SK-N-SH treated with all-trans-retinoic acid at 6 μM for 48 hours (cell line): ENCODE results near the gene GOLT1B.

Source experiments
- ATAC-seq: fragments of 200-7000 bp; cut with Tn5 transposase; 3 replicates; pipeline ENCODE4 v1.9.1; 2020; ENCODE audit warnings: mild to moderate bottlenecking, moderate library complexity
- ARNTL ChIP-seq: fragments of 450-650 bp; formaldehyde crosslinking; IDR thresholded peaks from 2 replicates; pipeline ENCODE4 v1.5.0; 2020; ENCODE audit warnings: low read depth, mild to moderate bottlenecking, moderate library complexity, borderline replicate concordance
- BACH2 ChIP-seq: fragments of 250-450 bp; sonication (Bioruptor Pico); IDR thresholded peaks from 2 replicates; pipeline ENCODE4 v1.9.0; 2021; ENCODE audit warnings: mild to moderate bottlenecking, borderline replicate concordance
- CSDC2 ChIP-seq: fragments of 250-450 bp; sonication (Bioruptor Pico); IDR thresholded peaks from 2 replicates; pipeline ENCODE4 v1.5.0; 2020; ENCODE audit warnings: mild to moderate bottlenecking, moderate library complexity
- ESRRG ChIP-seq: fragments of 250-450 bp; sonication (Bioruptor Pico); IDR thresholded peaks from 2 replicates; pipeline ENCODE4 v1.6.1; 2021; ENCODE audit warnings: mild to moderate bottlenecking
- GLIS3 ChIP-seq: fragments of 250-450 bp; sonication (Bioruptor Pico); IDR thresholded peaks from 2 replicates; pipeline ENCODE4 v1.5.0; 2020; ENCODE audit warnings: mild to moderate bottlenecking, moderate library complexity
- ISL1 ChIP-seq: fragments of 250-450 bp; sonication (Bioruptor Pico); IDR thresholded peaks from 2 replicates; pipeline ENCODE4 v2.1.2; 2022; ENCODE audit warnings: mild to moderate bottlenecking, moderate library complexity
- PPARA ChIP-seq: fragments of 250-450 bp; sonication (Bioruptor Pico); IDR thresholded peaks from 2 replicates; pipeline ENCODE4 v1.5.0; 2020; ENCODE audit warnings: mild to moderate bottlenecking, borderline replicate concordance
- RARB ChIP-seq: fragments of 250-450 bp; sonication (Bioruptor Pico); IDR thresholded peaks from 2 replicates; pipeline ENCODE4 v1.8.0; 2021; ENCODE audit warnings: mild to moderate bottlenecking, moderate library complexity
- TCF4 ChIP-seq: fragments of 250-450 bp; sonication (Bioruptor Pico); IDR thresholded peaks from 2 replicates; pipeline ENCODE4 v1.8.0; 2021; ENCODE audit warnings: mild to moderate bottlenecking, moderate library complexity, borderline replicate concordance
- TOX ChIP-seq: fragments of 250-450 bp; sonication (Bioruptor Pico); IDR thresholded peaks from 2 replicates; pipeline ENCODE4 v1.8.0; 2021; ENCODE audit warnings: mild to moderate bottlenecking, moderate library complexity, borderline replicate concordance
- ZC3H10 ChIP-seq: fragments of 250-450 bp; sonication (Bioruptor Pico); IDR thresholded peaks from 2 replicates; pipeline ENCODE4 v1.5.1; 2021; ENCODE audit warnings: mild to moderate bottlenecking, moderate library complexity
- ZFP3 ChIP-seq: fragments of 250-450 bp; sonication (Bioruptor Pico); IDR thresholded peaks from 2 replicates; pipeline ENCODE4 v1.5.0; 2020; ENCODE audit warnings: mild to moderate bottlenecking, moderate library complexity
- ZFP30 ChIP-seq: fragments of 450-650 bp; formaldehyde crosslinking; IDR thresholded peaks from 2 replicates; pipeline ENCODE4 v1.5.0; 2022; ENCODE audit warnings: mild to moderate bottlenecking, moderate library complexity
- ZNF70 ChIP-seq: fragments of 450-650 bp; formaldehyde crosslinking; IDR thresholded peaks from 2 replicates; pipeline ENCODE4 v1.5.0; 2020; ENCODE audit warnings: mild to moderate bottlenecking, moderate library complexity
- TF ChIP-seq, protein P1 (sequence below): fragments of 250-450 bp; sonication (Bioruptor Pico); IDR thresholded peaks from 2 replicates; pipeline ENCODE4 v1.8.0; 2021; ENCODE audit warnings: low read depth, mild to moderate bottlenecking, moderate library complexity, borderline replicate concordance
- TF ChIP-seq, protein P2 (sequence below): fragments of 250-450 bp; sonication (Bioruptor Pico); IDR thresholded peaks from 2 replicates; pipeline ENCODE4 v1.5.1; 2021; ENCODE audit warnings: mild to moderate bottlenecking, moderate library complexity
- TF ChIP-seq, protein P3 (sequence below): fragments of 250-450 bp; sonication (Bioruptor Pico); IDR thresholded peaks from 2 replicates; pipeline ENCODE4 v1.8.0; 2020; ENCODE audit warnings: mild to moderate bottlenecking, moderate library complexity, borderline replicate concordance
- TF ChIP-seq, protein P4 (sequence below): fragments of 250-450 bp; sonication (Bioruptor Pico); IDR thresholded peaks from 2 replicates; pipeline ENCODE4 v1.5.0; 2020; ENCODE audit warnings: mild to moderate bottlenecking, moderate library complexity
- TF ChIP-seq, protein P5 (sequence below): fragments of 250-450 bp; sonication (Bioruptor Pico); IDR thresholded peaks from 2 replicates; pipeline ENCODE4 v1.5.1; 2020; ENCODE audit warnings: low read depth, mild to moderate bottlenecking, moderate library complexity

Gene GOLT1B

DNA sequence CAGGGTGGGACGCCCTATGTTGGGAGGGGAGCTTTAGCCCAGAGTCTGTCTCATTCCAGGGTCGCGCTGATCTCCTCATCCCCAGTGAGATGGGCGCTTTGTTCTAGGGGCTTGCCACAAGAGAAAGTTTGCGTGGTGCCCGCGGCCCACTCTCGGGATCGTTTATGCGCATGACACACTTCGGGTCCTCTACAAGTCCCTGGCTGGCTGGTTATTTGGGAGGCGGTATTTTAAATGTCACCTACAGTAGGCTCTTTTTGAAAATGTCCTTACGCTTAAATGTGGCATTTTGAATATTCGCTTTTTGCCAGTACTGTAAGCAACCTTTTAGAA is 541 bp downstream of the GOLT1B start (continued):
- TF ChIP-seq ARNTL (CRISPR knock-in tag): no peak
- no peak for TF ChIP-seq ISL1 (CRISPR knock-in tag)

DNA sequence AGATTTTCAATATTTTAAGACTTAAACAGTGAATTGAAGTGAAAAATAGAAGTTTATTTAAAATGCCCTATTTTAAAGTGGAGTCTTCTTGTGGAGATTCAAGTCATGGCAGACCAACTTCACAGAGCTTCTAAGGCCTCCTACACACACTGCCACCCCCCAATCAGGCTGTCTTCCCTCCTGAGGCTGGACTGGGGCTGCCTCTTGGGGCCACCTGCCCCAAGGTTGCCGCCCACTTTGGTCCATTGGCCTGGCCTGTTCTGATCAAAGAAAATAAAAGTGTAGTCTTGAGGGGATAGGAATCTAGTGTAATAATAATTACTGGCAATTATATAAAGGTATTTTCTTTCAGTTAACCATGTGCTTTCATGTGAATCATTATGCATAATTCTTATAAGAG is 1.3 kb downstream of the GOLT1B start:
- TF ChIP-seq, protein P1, sequence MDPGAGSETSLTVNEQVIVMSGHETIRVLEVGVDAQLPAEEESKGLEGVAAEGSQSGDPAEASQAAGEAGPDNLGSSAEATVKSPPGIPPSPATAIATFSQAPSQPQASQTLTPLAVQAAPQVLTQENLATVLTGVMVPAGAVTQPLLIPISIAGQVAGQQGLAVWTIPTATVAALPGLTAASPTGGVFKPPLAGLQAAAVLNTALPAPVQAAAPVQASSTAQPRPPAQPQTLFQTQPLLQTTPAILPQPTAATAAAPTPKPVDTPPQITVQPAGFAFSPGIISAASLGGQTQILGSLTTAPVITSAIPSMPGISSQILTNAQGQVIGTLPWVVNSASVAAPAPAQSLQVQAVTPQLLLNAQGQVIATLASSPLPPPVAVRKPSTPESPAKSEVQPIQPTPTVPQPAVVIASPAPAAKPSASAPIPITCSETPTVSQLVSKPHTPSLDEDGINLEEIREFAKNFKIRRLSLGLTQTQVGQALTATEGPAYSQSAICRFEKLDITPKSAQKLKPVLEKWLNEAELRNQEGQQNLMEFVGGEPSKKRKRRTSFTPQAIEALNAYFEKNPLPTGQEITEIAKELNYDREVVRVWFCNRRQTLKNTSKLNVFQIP (CRISPR knock-in tag): no peak
- TF ChIP-seq ESRRG (CRISPR knock-in tag) (no peak), ZNF70 (CRISPR knock-in tag) (no peak), ISL1 (CRISPR knock-in tag) (no peak), ZC3H10 (CRISPR knock-in tag) (no peak), PPARA (CRISPR knock-in tag) (no peak), TCF4 (CRISPR knock-in tag) (no peak), GLIS3 (no peak), ZFP3 (CRISPR knock-in tag) (no peak), CSDC2 (CRISPR knock-in tag) (no peak), ARNTL (CRISPR knock-in tag) (no peak), BACH2 (CRISPR knock-in tag) (no peak), RARB (CRISPR knock-in tag) (no peak), TOX (CRISPR knock-in tag) (no peak), ZFP30 (CRISPR knock-in tag) (no peak)
- TF ChIP-seq, protein P2, sequence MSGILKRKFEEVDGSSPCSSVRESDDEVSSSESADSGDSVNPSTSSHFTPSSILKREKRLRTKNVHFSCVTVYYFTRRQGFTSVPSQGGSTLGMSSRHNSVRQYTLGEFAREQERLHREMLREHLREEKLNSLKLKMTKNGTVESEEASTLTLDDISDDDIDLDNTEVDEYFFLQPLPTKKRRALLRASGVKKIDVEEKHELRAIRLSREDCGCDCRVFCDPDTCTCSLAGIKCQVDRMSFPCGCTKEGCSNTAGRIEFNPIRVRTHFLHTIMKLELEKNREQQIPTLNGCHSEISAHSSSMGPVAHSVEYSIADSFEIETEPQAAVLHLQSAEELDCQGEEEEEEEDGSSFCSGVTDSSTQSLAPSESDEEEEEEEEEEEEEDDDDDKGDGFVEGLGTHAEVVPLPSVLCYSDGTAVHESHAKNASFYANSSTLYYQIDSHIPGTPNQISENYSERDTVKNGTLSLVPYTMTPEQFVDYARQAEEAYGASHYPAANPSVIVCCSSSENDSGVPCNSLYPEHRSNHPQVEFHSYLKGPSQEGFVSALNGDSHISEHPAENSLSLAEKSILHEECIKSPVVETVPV: no peak
- TF ChIP-seq, protein P3, sequence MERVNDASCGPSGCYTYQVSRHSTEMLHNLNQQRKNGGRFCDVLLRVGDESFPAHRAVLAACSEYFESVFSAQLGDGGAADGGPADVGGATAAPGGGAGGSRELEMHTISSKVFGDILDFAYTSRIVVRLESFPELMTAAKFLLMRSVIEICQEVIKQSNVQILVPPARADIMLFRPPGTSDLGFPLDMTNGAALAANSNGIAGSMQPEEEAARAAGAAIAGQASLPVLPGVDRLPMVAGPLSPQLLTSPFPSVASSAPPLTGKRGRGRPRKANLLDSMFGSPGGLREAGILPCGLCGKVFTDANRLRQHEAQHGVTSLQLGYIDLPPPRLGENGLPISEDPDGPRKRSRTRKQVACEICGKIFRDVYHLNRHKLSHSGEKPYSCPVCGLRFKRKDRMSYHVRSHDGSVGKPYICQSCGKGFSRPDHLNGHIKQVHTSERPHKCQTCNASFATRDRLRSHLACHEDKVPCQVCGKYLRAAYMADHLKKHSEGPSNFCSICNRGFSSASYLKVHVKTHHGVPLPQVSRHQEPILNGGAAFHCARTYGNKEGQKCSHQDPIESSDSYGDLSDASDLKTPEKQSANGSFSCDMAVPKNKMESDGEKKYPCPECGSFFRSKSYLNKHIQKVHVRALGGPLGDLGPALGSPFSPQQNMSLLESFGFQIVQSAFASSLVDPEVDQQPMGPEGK (CRISPR knock-in tag): no peak
- TF ChIP-seq, protein P4, sequence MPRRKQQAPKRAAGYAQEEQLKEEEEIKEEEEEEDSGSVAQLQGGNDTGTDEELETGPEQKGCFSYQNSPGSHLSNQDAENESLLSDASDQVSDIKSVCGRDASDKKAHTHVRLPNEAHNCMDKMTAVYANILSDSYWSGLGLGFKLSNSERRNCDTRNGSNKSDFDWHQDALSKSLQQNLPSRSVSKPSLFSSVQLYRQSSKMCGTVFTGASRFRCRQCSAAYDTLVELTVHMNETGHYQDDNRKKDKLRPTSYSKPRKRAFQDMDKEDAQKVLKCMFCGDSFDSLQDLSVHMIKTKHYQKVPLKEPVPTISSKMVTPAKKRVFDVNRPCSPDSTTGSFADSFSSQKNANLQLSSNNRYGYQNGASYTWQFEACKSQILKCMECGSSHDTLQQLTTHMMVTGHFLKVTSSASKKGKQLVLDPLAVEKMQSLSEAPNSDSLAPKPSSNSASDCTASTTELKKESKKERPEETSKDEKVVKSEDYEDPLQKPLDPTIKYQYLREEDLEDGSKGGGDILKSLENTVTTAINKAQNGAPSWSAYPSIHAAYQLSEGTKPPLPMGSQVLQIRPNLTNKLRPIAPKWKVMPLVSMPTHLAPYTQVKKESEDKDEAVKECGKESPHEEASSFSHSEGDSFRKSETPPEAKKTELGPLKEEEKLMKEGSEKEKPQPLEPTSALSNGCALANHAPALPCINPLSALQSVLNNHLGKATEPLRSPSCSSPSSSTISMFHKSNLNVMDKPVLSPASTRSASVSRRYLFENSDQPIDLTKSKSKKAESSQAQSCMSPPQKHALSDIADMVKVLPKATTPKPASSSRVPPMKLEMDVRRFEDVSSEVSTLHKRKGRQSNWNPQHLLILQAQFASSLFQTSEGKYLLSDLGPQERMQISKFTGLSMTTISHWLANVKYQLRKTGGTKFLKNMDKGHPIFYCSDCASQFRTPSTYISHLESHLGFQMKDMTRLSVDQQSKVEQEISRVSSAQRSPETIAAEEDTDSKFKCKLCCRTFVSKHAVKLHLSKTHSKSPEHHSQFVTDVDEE: no peak
- TF ChIP-seq, protein P5, sequence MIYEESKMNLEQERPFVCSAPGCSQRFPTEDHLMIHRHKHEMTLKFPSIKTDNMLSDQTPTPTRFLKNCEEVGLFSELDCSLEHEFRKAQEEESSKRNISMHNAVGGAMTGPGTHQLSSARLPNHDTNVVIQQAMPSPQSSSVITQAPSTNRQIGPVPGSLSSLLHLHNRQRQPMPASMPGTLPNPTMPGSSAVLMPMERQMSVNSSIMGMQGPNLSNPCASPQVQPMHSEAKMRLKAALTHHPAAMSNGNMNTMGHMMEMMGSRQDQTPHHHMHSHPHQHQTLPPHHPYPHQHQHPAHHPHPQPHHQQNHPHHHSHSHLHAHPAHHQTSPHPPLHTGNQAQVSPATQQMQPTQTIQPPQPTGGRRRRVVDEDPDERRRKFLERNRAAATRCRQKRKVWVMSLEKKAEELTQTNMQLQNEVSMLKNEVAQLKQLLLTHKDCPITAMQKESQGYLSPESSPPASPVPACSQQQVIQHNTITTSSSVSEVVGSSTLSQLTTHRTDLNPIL: no peak
- no peak for ATAC-seq

DNA sequence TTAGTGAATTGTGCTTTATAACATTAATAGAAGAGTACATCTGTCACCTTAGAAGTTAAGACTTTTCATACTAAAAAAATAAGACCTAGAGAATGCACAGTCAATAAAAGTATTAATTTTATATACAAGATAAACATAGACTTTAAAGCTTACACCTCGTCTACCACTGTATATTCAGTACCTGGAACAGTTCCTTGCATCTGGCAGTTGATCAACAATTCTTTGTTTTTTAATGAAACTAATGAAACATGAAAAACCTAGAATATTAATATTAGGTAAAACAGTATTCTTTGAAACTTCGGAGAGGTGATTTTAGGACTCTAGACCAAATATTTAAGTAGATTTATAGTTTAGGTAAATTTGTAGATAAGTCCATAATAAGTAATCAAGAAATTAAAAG is 4.3 kb downstream of the GOLT1B start:
- ATAC-seq: no peak
- TF ChIP-seq ESRRG (CRISPR knock-in tag) (no peak), GLIS3 (no peak), RARB (CRISPR knock-in tag) (no peak), TOX (CRISPR knock-in tag) (no peak), BACH2 (CRISPR knock-in tag) (no peak), ZFP30 (CRISPR knock-in tag) (no peak), ZFP3 (CRISPR knock-in tag) (no peak), TCF4 (CRISPR knock-in tag) (no peak), PPARA (CRISPR knock-in tag) (no peak)
- TF ChIP-seq, protein P3 (CRISPR knock-in tag): no peak
- TF ChIP-seq, protein P1 (CRISPR knock-in tag): no peak
- TF ChIP-seq, protein P4: no peak
